K562 (cell line): ENCODE data around the gene SAP25. TPM values are rescaled to one million over a fixed set of nuclear protein-coding genes. Genes with fewer than 3 reads are reported as not detected.

Experiments
- ATAC-seq: fragments of 200-7000 bp; cut with Tn5 transposase; 3 replicates; pipeline ENCODE4 v1.9.1; 2020; ENCODE audit warnings: moderate library complexity
- BruUV-seq: library from RNA; stranded (reverse); fragments of 400-500 nt; replicated peaks from 2 replicates; lab custom pipeline; 2021; lab: Mats Ljungman, UMichigan
- CTCF ChIA-PET: fragments of 300-600 bp; formaldehyde crosslinking; extraction: SDS; loops from one replicate; lab custom pipeline; 2021; ENCODE audit warnings: low intra/inter-chr PET ratio; lab: Yijun Ruan, JAX
- POLR2A ChIA-PET: fragments of 300-600, 350-650 bp; sonication (Branson Sonifier 250); formaldehyde crosslinking; extraction: SDS; loops from one replicate; lab custom pipeline; 2021; ENCODE audit warnings: antibody characterized with exemption, inconsistent platforms; lab: Yijun Ruan, JAX
- DNase-seq, 4 experiments: peaks; one replicate each; pipeline versions ENCODE4 v3.0.0 to v3.0.0-alpha.2; 2011 to 2018; ENCODE audit warnings: low spot score in 3 of 4, mixed read lengths in 3 of 4; ENCODE audit errors: extremely low read depth in 1 of 4
- FAIRE-seq: peaks from 2 replicates; lab custom pipeline; 2011; peaks lifted over from hg19 to GRCh38; lab: Jason Lieb, UNC
- H2AFZ ChIP-seq: 2 replicates; pipeline ENCODE4 v1.6.0; 2011; ENCODE audit warnings: low read depth, low read length, control low read depth, inconsistent platforms
- H3K27ac ChIP-seq: fragments of 200-600 bp; 3 replicates; pipeline ENCODE4 v1.8.0; 2011; ENCODE audit warnings: low read depth, mild to moderate bottlenecking, control low read depth, inconsistent platforms, low read length, moderate library complexity, mixed read lengths; ENCODE audit errors: extremely low read depth
- H3K27me3 ChIP-seq, 2 experiments: fragments of 300-600 bp in 1 of 2; 2 replicates in 1 of 2; 3 replicates in 1 of 2; pipeline versions ENCODE4 v1.6.0 to v1.8.0; 2011; ENCODE audit warnings: inconsistent platforms in 2 of 2, low read length in 2 of 2, mild to moderate bottlenecking in 1 of 2, mixed read lengths in 1 of 2, moderate library complexity in 1 of 2; ENCODE audit not compliant: control insufficient read depth in 2 of 2, insufficient read depth in 2 of 2
- H3K36me3 ChIP-seq: fragments of 300-600 bp; 3 replicates; pipeline ENCODE4 v1.8.0; 2011; ENCODE audit warnings: mild to moderate bottlenecking, low read length, inconsistent platforms; ENCODE audit not compliant: control insufficient read depth, insufficient read depth
- H3K4me1 ChIP-seq, 2 experiments: fragments of 200-600 bp in 1 of 2; replicated peaks in 1 of 2; 2 replicates in 1 of 2; 3 replicates in 1 of 2; pipeline versions ENCODE4 v1.5.1 to v1.8.0; 2011; ENCODE audit warnings: inconsistent platforms in 2 of 2, low read length in 2 of 2, mild to moderate bottlenecking in 1 of 2, mixed read lengths in 1 of 2, moderate library complexity in 1 of 2; ENCODE audit not compliant: control insufficient read depth in 2 of 2, insufficient read depth in 2 of 2
- H3K4me2 ChIP-seq: 2 replicates; pipeline ENCODE4 v1.6.1; 2011; ENCODE audit warnings: low read length, control low read depth, inconsistent platforms, mixed read lengths; ENCODE audit not compliant: insufficient read depth
- H3K4me3 ChIP-seq: fragments of 200-600 bp; sonication (generic), shearing (Covaris generic); 2 replicates; pipeline ENCODE4 v1.5.1; 2016; ENCODE audit warnings: control low read depth, inconsistent platforms
- H3K79me2 ChIP-seq: fragments of 200-600 bp; 3 replicates; pipeline ENCODE4 v1.8.0; 2011; ENCODE audit warnings: low read length, inconsistent platforms; ENCODE audit not compliant: control insufficient read depth, insufficient read depth
- H3K9ac ChIP-seq, 2 experiments: 2 replicates each; pipeline versions ENCODE4 v1.6.0 to v1.6.1; 2011; ENCODE audit warnings: low read depth in 2 of 2, low read length in 2 of 2, control low read depth in 1 of 2, inconsistent platforms in 1 of 2, mild to moderate bottlenecking in 1 of 2, mixed read lengths in 1 of 2; ENCODE audit not compliant: insufficient read depth in 1 of 2
- H3K9me1 ChIP-seq: one replicate; pipeline ENCODE4 v1.6.0; 2011; ENCODE audit warnings: inconsistent platforms, mild to moderate bottlenecking, low read length, moderate library complexity; ENCODE audit not compliant: control insufficient read depth, insufficient read depth
- H3K9me3 ChIP-seq: replicated peaks from 2 replicates; pipeline ENCODE4 v1.5.1; 2011; ENCODE audit warnings: low read depth, low read length, inconsistent platforms; ENCODE audit not compliant: control insufficient read depth, insufficient read depth
- H4K20me1 ChIP-seq: replicated peaks from 2 replicates; pipeline ENCODE4 v1.6.1; 2011; ENCODE audit warnings: low read length, inconsistent platforms, mixed read lengths; ENCODE audit not compliant: control insufficient read depth, insufficient read depth
- FOXK2 ChIP-seq, 2 experiments: fragments of 450-650 bp; IDR thresholded peaks in 1 of 2; conservative IDR thresholded peaks in 1 of 2; 2 replicates each; pipeline ENCODE4 v1.6.1; 2016; ENCODE audit warnings: low read depth in 2 of 2, mild to moderate bottlenecking in 1 of 2
- JUND ChIP-seq, 2 experiments: IDR thresholded peaks; 2 replicates in 1 of 2; 3 replicates in 1 of 2; pipeline ENCODE4 v1.6.1; 2011; ENCODE audit warnings: borderline replicate concordance in 2 of 2, low read depth in 2 of 2, low read length in 2 of 2, improper control_type of control experiment in 1 of 2, missing biosample characterization in 1 of 2, missing genetic modification characterization in 1 of 2, missing genetic modification reagents in 1 of 2
- KLF10 ChIP-seq: fragments of 250-450 bp; sonication (Bioruptor Pico); IDR thresholded peaks from 2 replicates; pipeline ENCODE4 v1.6.1; 2021; ENCODE audit warnings: matching md5 sums
- KLF16 ChIP-seq: IDR thresholded peaks from 2 replicates; pipeline ENCODE4 v1.6.1; 2016; ENCODE audit warnings: antibody characterized with exemption
- L3MBTL2 ChIP-seq: fragments of 450-650 bp; IDR thresholded peaks from 2 replicates; pipeline ENCODE4 v1.6.1; 2016; ENCODE audit warnings: mild to moderate bottlenecking, moderate library complexity
- SP1 ChIP-seq: sonication (generic); formaldehyde crosslinking; IDR thresholded peaks from 2 replicates; pipeline ENCODE4 v1.8.1; 2022; ENCODE audit warnings: mild to moderate bottlenecking, missing genetic modification reagents
- TARDBP ChIP-seq: fragments of 450-650 bp; IDR thresholded peaks from 2 replicates; pipeline ENCODE4 v1.6.1; 2016
- ZNF263 ChIP-seq: sonication (generic); formaldehyde crosslinking; IDR thresholded peaks from 2 replicates; pipeline ENCODE4 v1.8.0; 2022; ENCODE audit warnings: mild to moderate bottlenecking, missing genetic modification reagents, borderline replicate concordance
- WGBS: fragments of 100-300 bp; shearing (Covaris generic); methylation state at CpG from one replicate; pipeline ENCODE4 v1.1.6; 2016; ENCODE audit warnings: low coverage, mixed read lengths; ENCODE audit not compliant: insufficient coverage; ENCODE audit errors: missing lambda C conversion rate; 5-methylcytosine and 5-hydroxymethylcytosine counted together
- in situ Hi-C: fragments of 300-500 bp; cut with MboI; formaldehyde crosslinking; loops from 4 replicates; pipeline ENCODE4 v1.15.0; 2018; ENCODE audit warnings: inconsistent platforms, mixed read lengths
- intact Hi-C: fragments of 100-400 bp; cut with micrococcal nuclease; formaldehyde crosslinking; loops from 2 replicates; pipeline ENCODE4 v1.14.2; 2022
- polyA plus RNA-seq, 8 experiments: library from polyadenylated mRNA; depleted of rRNA in 4 of 8; stranded (reverse) in 5 of 8; unstranded in 3 of 8; fragments of >200 nt; fragmentation: Nextera tagmentation in 2 of 8; fragmentation: Illumina TruSeq in 1 of 8; extraction: Ambion mirVana in 2 of 8; extraction: Trizol in 1 of 8; gene quantifications; 2 replicates each; pipeline versions ENCODE4 v1.2.1 to v1.2.3, GENCODE V29; 2011 to 2014; ENCODE audit warnings: inconsistent platforms in 1 of 8, missing spikeins in 1 of 8
- total RNA-seq, 7 experiments: library from RNA; depleted of rRNA in 6 of 7; stranded (reverse); fragments of >200 nt in 6 of 7; fragmentation: Illumina TruSeq in 2 of 7; extraction: Trizol in 2 of 7; gene quantifications; 2 replicates each; pipeline versions ENCODE4 v1.2.1 to v1.2.3, GENCODE V29; 2011 to 2021; ENCODE audit warnings: low replicate concordance in 1 of 7
- TF ChIP-seq, protein P1 (sequence below), 2 experiments: fragments of 450-650 bp in 1 of 2; IDR thresholded peaks; 2 replicates each; pipeline ENCODE4 v1.6.1; 2011 to 2017; ENCODE audit warnings: low read depth in 2 of 2, antibody characterized with exemption in 1 of 2, borderline replicate concordance in 1 of 2, low read length in 1 of 2, mild to moderate bottlenecking in 1 of 2, mixed read lengths in 1 of 2; ENCODE audit not compliant: control insufficient read depth in 1 of 2
- TF ChIP-seq, protein P2 (sequence below): sonication (generic); formaldehyde crosslinking; IDR thresholded peaks from 2 replicates; pipeline ENCODE4 v1.9.0; 2022; ENCODE audit warnings: mild to moderate bottlenecking, missing genetic modification reagents
- TF ChIP-seq, protein P3 (sequence below): sonication (generic); formaldehyde crosslinking; IDR thresholded peaks from 2 replicates; pipeline ENCODE4 v1.8.0; 2022; ENCODE audit warnings: mild to moderate bottlenecking, missing genetic modification reagents

The SAP25 gene
- total and polyA plus RNA-seq, 9 of the 15 experiments (the other 6 are each of a cell fraction or from before 2014, with no cell fraction given): 0.13 to 5.3 (median 0.78) TPM; not detected in 1

DNA sequence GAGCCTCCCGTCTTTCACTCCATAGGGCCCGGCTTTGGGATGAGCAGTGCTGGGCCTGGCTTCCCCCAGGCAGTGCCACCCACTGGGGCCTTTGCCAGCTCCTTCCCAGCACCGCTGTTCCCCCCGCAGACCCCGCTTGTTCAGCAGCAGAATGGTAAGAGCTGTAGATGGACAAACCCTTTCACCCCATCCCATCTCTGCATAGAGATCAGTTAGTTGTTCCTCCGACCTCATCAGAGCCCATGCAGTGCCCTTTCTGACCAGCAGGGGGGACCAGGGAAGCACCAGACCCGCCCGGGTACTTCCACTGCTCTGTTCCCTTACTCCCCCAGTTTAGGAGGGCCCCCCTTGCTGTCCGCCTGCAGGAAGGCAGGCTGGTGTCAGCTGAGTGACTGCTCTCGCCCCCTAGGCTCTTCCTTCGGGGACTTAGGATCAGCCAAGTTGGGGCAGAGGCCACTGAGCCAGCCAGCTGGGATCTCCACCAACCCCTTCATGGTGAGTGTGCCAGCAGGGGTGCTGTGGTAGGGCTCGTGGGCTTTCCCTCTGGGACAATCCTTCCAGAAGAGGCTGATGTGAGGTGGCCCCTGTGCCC, 9.8 kb downstream of the SAP25 start:
- peak; percentile 82 for ATAC-seq
- in situ Hi-C loops: loop anchor here (25.0 kb wide), 1 partner anchor 102 kb away; the partner anchor contains the start of gene SPACDR
- no peak for TF ChIP-seq L3MBTL2
- TF ChIP-seq, protein P1, sequence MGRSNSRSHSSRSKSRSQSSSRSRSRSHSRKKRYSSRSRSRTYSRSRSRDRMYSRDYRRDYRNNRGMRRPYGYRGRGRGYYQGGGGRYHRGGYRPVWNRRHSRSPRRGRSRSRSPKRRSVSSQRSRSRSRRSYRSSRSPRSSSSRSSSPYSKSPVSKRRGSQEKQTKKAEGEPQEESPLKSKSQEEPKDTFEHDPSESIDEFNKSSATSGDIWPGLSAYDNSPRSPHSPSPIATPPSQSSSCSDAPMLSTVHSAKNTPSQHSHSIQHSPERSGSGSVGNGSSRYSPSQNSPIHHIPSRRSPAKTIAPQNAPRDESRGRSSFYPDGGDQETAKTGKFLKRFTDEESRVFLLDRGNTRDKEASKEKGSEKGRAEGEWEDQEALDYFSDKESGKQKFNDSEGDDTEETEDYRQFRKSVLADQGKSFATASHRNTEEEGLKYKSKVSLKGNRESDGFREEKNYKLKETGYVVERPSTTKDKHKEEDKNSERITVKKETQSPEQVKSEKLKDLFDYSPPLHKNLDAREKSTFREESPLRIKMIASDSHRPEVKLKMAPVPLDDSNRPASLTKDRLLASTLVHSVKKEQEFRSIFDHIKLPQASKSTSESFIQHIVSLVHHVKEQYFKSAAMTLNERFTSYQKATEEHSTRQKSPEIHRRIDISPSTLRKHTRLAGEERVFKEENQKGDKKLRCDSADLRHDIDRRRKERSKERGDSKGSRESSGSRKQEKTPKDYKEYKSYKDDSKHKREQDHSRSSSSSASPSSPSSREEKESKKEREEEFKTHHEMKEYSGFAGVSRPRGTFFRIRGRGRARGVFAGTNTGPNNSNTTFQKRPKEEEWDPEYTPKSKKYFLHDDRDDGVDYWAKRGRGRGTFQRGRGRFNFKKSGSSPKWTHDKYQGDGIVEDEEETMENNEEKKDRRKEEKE (IDR thresholded peaks at IDR 0.05; ENCODE audit: borderline replicate concordance in 1 of 2, control insufficient read depth in 1 of 2, low read depth in 2 of 2, low read length in 1 of 2): no peak
- TF ChIP-seq SP1: no peak
- TF ChIP-seq KLF16: 0 out of 2 replicates have a peak, but pooled peaks have one; percentile 28
- TF ChIP-seq ZNF263 (CRISPR knock-in tag): peak; percentile 25; the same call in 1 of the 2 replicates
- TF ChIP-seq TARDBP: 0 out of 2 replicates have a peak, but pooled peaks have one; percentile 30
- TF ChIP-seq FOXK2 (conservative IDR thresholded peaks at IDR 0.05 in 1 of 2, IDR thresholded peaks at IDR 0.05 in 1 of 2; ENCODE audit: low read depth in 2 of 2): no peak
- TF ChIP-seq, protein P2, sequence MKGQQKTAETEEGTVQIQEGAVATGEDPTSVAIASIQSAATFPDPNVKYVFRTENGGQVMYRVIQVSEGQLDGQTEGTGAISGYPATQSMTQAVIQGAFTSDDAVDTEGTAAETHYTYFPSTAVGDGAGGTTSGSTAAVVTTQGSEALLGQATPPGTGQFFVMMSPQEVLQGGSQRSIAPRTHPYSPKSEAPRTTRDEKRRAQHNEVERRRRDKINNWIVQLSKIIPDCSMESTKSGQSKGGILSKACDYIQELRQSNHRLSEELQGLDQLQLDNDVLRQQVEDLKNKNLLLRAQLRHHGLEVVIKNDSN (CRISPR knock-in tag): peak; percentile 48
- TF ChIP-seq, protein P3, sequence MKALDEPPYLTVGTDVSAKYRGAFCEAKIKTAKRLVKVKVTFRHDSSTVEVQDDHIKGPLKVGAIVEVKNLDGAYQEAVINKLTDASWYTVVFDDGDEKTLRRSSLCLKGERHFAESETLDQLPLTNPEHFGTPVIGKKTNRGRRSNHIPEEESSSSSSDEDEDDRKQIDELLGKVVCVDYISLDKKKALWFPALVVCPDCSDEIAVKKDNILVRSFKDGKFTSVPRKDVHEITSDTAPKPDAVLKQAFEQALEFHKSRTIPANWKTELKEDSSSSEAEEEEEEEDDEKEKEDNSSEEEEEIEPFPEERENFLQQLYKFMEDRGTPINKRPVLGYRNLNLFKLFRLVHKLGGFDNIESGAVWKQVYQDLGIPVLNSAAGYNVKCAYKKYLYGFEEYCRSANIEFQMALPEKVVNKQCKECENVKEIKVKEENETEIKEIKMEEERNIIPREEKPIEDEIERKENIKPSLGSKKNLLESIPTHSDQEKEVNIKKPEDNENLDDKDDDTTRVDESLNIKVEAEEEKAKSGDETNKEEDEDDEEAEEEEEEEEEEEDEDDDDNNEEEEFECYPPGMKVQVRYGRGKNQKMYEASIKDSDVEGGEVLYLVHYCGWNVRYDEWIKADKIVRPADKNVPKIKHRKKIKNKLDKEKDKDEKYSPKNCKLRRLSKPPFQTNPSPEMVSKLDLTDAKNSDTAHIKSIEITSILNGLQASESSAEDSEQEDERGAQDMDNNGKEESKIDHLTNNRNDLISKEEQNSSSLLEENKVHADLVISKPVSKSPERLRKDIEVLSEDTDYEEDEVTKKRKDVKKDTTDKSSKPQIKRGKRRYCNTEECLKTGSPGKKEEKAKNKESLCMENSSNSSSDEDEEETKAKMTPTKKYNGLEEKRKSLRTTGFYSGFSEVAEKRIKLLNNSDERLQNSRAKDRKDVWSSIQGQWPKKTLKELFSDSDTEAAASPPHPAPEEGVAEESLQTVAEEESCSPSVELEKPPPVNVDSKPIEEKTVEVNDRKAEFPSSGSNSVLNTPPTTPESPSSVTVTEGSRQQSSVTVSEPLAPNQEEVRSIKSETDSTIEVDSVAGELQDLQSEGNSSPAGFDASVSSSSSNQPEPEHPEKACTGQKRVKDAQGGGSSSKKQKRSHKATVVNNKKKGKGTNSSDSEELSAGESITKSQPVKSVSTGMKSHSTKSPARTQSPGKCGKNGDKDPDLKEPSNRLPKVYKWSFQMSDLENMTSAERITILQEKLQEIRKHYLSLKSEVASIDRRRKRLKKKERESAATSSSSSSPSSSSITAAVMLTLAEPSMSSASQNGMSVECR: 0 out of 2 replicates have a peak, but pooled peaks have one; percentile 49
- peak; percentile 29; the same call in 1 of the 2 replicates for TF ChIP-seq JUND (IDR thresholded peaks at IDR 0.05; ENCODE audit: borderline replicate concordance, low read depth, low read length)
- TF ChIP-seq JUND (tag; IDR thresholded peaks at IDR 0.05; ENCODE audit: borderline replicate concordance, low read depth, low read length): no peak
- no peak for TF ChIP-seq KLF10

More for the DNA sequence above, 9.8 kb downstream of the SAP25 start:
- DNase-seq (peak; percentile 87 to 94 (median 90)), FAIRE-seq (peak; percentile 96)
- no TSS peak for BruUV-seq
- no peak overlapping the region for H3K4me2 ChIP-seq
- peak overlapping the region in 1 of 2 experiments; percentile 74; a peak in 2 of 4 replicates for H3K9ac ChIP-seq
- no peak overlapping the region for H3K27ac ChIP-seq
- H2AFZ ChIP-seq: no peak overlapping the region
- peaks cover 5 to 38% of the 10 kb centered on the region in 2 experiments; a peak in 4 of 5 replicates for H3K4me1 ChIP-seq
- H3K9me3 ChIP-seq: no peaks in the 10 kb centered on the region
- ChIA-PET POLR2A (interaction anchor here (0.7 to 1.2 kb wide), 4 partner anchors 21 to 1999 kb away, joined by 3 to 6 read pairs (median 3); partner anchors contain the start of genes FBXO24 and LRCH4), CTCF (interaction anchor here (0.5 to 1.9 kb wide), 6 partner anchors 24 to 161 kb away, joined by 3 to 9 read pairs (median 4); no protein-coding TSS in a partner anchor)
- intact Hi-C loops: loop anchor here (1.0 to 2.0 kb wide), 2 partner anchors 127 to 161 kb away; no protein-coding TSS in a partner anchor
- WGBS: 34% methylated on average over 12 of the region's 12 CpGs
- H3K36me3 ChIP-seq: peaks cover 17% of the 10 kb centered on the region; the same call in 1 of the 3 replicates
- peaks cover 1% of the 10 kb centered on the region for H3K9me1 ChIP-seq
- no peaks in the 10 kb centered on the region for H4K20me1 ChIP-seq
- H3K79me2 ChIP-seq: no peaks in the 10 kb centered on the region
- no peaks in the 10 kb centered on the region for H3K27me3 ChIP-seq
- no peak overlapping the region for H3K4me3 ChIP-seq
